Nephron progenitor cell (in vitro differentiated cells): ENCODE measurements around the gene NFKBIL1.

Experiments used
- DNase-seq: peaks from one replicate; pipeline ENCODE4 v3.0.0; 2021
- H3K27ac Mint-ChIP-seq: 2 replicates; pipeline ENCODE4 v1.8.0; 2021; ENCODE audit warnings: mild to moderate bottlenecking, moderate library complexity, mixed read lengths
- H3K27me3 Mint-ChIP-seq: 2 replicates; pipeline ENCODE4 v1.8.0; 2021; ENCODE audit warnings: mild to moderate bottlenecking, low read depth, mixed read lengths; ENCODE audit not compliant: poor library complexity
- H3K36me3 Mint-ChIP-seq: 2 replicates; pipeline ENCODE4 v1.8.0; 2021; ENCODE audit warnings: low read depth, mixed read lengths
- H3K4me1 Mint-ChIP-seq: 2 replicates; pipeline ENCODE4 v1.8.0; 2021; ENCODE audit warnings: mixed read lengths
- H3K4me3 Mint-ChIP-seq: 2 replicates; pipeline ENCODE4 v1.8.0; 2021; ENCODE audit warnings: mild to moderate bottlenecking, moderate library complexity, mixed read lengths
- H3K9me3 Mint-ChIP-seq: 2 replicates; pipeline ENCODE4 v1.8.0; 2021; ENCODE audit warnings: mild to moderate bottlenecking, moderate library complexity, mixed read lengths
- TF ChIP-seq, protein P1 (sequence below): fragments of 200-600 bp; sonication (generic); IDR thresholded peaks from 2 replicates; pipeline ENCODE4 v1.5.0; 2021; ENCODE audit warnings: antibody characterized with exemption

Gene NFKBIL1

DNA sequence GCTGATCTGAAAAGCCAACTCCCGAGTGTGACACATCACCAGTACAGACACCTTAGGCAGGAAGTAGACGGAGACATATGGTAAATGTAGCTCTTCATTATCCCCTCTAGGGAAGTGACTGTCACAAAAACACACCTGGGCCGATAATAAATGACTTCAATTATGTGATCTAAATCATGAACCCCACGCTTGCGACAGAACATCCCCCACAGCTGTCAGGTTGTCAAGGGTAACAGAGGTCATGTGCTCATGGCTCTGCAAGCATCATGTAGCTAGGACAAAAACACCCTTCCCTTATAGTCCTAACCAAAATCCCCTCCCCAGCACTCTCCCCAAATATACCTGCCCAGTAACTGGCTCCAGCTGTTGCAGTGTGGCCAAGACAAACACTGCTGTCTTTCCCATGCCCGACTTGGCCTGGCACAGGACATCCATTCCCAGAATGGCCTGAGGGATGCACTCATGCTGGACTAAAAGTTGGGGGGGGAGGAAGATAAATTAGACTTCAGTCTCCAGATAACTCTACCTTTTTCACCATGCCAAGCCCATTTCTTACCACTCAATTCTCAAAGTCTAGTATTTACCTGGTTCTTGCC, 8.5 kb upstream of the NFKBIL1 start:
- DNase-seq, result no peak
- Mint-ChIP-seq H3K27ac (peak overlapping the region; percentile 40), H3K36me3 (peaks cover 68% of the 10 kb centered on the region), H3K27me3 (no peaks in the 10 kb centered on the region), H3K4me1 (peaks cover 70% of the 10 kb centered on the region), H3K9me3 (no peaks in the 10 kb centered on the region), H3K4me3 (peak overlapping the region; percentile 100)
- TF ChIP-seq, protein P1, sequence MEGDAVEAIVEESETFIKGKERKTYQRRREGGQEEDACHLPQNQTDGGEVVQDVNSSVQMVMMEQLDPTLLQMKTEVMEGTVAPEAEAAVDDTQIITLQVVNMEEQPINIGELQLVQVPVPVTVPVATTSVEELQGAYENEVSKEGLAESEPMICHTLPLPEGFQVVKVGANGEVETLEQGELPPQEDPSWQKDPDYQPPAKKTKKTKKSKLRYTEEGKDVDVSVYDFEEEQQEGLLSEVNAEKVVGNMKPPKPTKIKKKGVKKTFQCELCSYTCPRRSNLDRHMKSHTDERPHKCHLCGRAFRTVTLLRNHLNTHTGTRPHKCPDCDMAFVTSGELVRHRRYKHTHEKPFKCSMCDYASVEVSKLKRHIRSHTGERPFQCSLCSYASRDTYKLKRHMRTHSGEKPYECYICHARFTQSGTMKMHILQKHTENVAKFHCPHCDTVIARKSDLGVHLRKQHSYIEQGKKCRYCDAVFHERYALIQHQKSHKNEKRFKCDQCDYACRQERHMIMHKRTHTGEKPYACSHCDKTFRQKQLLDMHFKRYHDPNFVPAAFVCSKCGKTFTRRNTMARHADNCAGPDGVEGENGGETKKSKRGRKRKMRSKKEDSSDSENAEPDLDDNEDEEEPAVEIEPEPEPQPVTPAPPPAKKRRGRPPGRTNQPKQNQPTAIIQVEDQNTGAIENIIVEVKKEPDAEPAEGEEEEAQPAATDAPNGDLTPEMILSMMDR, result no peak

DNA sequence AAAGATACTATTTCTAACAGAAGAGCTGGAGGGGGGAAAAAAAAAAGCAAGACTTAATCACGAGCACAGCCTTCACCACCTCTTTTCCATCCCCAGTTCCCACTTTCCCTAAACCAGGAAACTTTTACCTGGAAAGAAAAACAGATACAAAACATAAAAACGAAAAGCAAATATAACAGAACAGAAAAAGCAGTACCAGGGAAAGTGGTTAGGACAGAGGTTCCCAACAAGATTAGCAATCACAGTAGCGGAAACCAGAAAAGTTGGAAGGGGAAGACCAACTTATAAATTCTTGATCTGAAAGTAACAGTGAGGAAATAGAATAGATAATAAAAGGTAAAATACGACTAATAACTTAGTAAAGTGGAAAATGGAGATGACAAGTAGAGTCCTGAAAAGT, 6.8 kb upstream of the NFKBIL1 start:
- H3K4me1 Mint-ChIP-seq, result peaks cover 75% of the 10 kb centered on the region
- H3K27ac Mint-ChIP-seq, result peak overlapping the region; percentile 100
- H3K9me3 Mint-ChIP-seq, result no peaks in the 10 kb centered on the region
- DNase-seq, result no peak
- H3K27me3 Mint-ChIP-seq, result no peaks in the 10 kb centered on the region
- peaks cover 52% of the 10 kb centered on the region for H3K36me3 Mint-ChIP-seq
- H3K4me3 Mint-ChIP-seq, result peak overlapping the region; percentile 100
- TF ChIP-seq, protein P1, result no peak

DNA sequence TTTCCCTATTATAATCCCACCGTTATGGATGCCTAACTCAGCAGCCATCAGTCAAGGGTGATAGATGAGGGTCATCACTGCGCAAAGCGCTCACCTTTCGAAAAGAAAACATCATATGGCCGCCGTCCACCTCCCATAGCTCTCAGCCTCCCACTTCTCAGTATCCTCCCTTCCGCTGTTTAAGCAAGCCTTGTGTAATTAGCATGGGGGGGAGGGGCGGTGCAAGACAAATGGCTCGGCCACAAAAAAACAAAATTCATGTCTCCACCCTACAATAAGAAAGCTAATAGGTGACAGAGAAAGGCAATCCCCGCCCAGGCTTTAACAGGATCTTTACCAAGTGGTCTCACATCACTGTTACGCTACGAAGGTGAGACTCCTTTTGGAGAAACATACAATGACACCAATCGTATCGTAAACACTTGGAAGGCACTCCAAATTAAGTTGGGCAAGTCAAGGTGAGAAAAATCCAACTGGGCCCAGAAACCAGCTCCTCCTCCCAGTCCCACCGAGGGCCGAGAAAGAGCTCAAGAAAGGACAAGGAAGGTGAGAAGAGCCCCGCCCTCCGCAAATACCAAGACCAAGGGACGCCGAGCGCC, 6.2 kb upstream of the NFKBIL1 start:
- DNase-seq, result peak; percentile 45
- TF ChIP-seq, protein P1, result no peak
- Mint-ChIP-seq H3K27me3 (peaks cover 2% of the 10 kb centered on the region), H3K4me3 (peak overlapping the region; percentile 100), H3K27ac (peak overlapping the region; percentile 100), H3K4me1 (peaks cover 75% of the 10 kb centered on the region), H3K9me3 (no peaks in the 10 kb centered on the region), H3K36me3 (peaks cover 47% of the 10 kb centered on the region)

DNA sequence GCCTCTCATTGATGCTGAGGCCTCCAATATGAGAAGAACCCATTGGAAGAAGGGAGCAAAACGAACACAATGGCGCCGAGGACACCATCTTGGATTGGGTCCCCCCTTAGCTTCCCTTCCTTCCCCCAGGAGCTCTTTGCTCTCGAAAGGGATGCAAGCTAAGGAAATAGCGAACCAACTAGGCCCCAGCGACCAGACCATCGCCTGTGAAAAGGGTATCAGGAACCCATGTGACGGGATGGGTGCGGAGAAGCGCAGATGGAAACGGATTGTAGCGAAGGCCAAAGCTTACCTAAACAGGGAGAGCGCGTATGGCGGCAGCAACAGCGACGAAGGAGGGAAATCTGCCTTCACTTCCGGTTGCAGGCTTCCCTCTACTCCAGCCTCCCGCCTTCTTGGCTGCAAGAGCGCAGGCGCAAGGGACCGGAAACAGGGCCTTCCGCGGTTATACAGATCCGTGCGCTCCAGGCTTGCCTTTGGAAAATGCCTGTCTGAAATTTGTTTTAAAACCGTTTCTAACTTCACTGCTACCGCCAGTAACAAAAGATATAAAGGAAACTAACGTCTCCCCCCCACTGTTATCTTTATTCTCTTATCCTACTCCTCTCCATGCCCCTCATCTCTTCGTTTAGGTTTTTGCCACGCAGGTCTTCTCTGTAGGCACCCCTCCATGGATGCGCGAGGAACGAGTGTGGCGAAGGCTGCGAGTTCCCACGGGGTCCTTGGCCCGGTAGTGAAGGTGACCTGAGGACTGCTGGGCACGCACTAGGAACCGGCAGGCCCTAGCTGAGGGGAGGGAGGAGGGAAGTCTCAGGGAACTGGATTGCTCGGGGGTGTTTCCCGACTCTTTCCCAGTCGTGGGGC, 5.5 kb upstream of the NFKBIL1 start, which contains the start of gene DDX39B:
Gene DDX39B (minus strand): TSS at position 346 of the 864 bp plus-strand sequence. CDS start 1,471 bp downstream, outside the sequence.
- no peaks in the 10 kb centered on the region for H3K9me3 Mint-ChIP-seq
- peak within 1 kb of the TSS; percentile 100 for H3K4me3 Mint-ChIP-seq
- H3K27me3 Mint-ChIP-seq, result peaks cover 3% of the 10 kb centered on the region
- H3K4me1 Mint-ChIP-seq, result peaks cover 75% of the 10 kb centered on the region
- H3K36me3 Mint-ChIP-seq, result peaks cover 40% of the 10 kb centered on the region
- peak; percentile 90 for DNase-seq
- H3K27ac Mint-ChIP-seq, result peak within 1 kb of the TSS; percentile 100
- TF ChIP-seq, protein P1, result no peak

DNA sequence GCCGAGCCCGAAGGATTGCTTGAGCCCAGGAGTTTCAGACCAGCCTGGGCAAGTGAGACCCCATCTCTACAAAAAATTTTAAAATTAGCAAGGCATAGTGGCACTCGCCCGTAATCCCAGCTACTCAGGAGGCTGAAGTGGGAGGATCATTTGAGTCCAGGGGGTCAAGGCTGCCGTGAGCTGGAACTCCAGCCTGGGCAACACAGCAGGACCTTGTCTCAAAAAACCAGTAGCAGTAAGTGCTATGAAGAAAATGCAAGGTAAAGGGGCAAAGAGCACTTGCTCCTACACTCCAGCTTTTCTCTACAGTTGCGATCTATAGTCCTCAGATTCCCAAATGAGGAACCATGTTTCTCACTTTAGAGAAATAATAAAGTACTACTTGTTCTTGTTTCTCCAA, 3.8 kb upstream of the NFKBIL1 start:
- DNase-seq, result no peak
- Mint-ChIP-seq H3K4me3 (peak overlapping the region; percentile 100), H3K4me1 (peaks cover 81% of the 10 kb centered on the region), H3K27ac (no peak overlapping the region), H3K9me3 (no peaks in the 10 kb centered on the region), H3K36me3 (peaks cover 32% of the 10 kb centered on the region), H3K27me3 (peaks cover 3% of the 10 kb centered on the region)
- TF ChIP-seq, protein P1, result no peak
